SK-N-MC (cell line): ENCODE data around the gene SPEM3.

Source experiments
- EZH2 ChIP-seq: fragments of 200-600 bp; sonication (generic); IDR thresholded peaks from one replicate; pipeline ENCODE4 v1.6.1; 2017; ENCODE audit warnings: antibody characterized with exemption
- FOXP2 ChIP-seq: optimal IDR thresholded peaks from 2 replicates; pipeline ENCODE3; 2011; ENCODE audit warnings: mild to moderate bottlenecking, moderate library complexity; ENCODE audit not compliant: insufficient read depth; ENCODE audit errors: extremely low read length, control extremely low read depth
- POLR2AphosphoS5 ChIP-seq: IDR thresholded peaks from 2 replicates; pipeline ENCODE4 v1.6.1; 2012; ENCODE audit warnings: mild to moderate bottlenecking, low read depth, low read length, borderline replicate concordance

DNA sequence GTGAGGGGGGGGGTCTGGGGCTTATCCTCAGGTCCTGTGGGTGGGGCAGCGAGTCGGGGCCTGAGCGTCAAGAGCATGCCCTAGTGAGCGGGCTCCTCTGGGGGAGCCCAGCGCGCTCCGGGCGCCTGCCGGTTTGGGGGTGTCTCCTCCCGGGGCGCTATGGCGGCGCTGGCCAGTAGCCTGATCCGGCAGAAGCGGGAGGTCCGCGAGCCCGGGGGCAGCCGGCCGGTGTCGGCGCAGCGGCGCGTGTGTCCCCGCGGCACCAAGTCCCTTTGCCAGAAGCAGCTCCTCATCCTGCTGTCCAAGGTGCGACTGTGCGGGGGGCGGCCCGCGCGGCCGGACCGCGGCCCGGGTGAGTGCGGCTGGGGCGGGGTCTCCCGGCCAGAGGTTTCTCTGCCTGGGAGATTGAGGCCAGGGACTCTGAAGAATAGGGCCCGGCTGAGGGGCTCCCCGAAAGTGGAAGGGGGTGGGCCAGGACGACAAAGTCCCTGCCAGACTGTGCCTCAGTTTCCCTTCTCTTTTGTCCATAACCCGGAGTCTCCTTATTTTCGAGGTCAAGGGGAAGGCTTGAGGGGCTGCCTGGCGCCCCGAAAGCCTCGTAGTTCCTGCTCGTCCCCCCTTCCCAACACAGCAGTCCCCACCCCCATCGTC is 10.9 kb downstream of the SPEM3 start, which contains the start of gene FGF11:
- TF ChIP-seq EZH2 (no peak), POLR2AphosphoS5 (no peak; the same call in 1 of the 2 replicates), FOXP2 (no peak)
